H1 (cell line): ENCODE data around the gene PSD2. TPM values are rescaled to one million over a fixed set of nuclear protein-coding genes. Genes with fewer than 3 reads are reported as not detected.

Experiments
- CTCF ChIA-PET: fragments of 300-600 bp; sonication (Branson Sonifier 250); formaldehyde crosslinking; loops from one replicate; lab custom pipeline; 2021; ENCODE audit not compliant: partially characterized antibody; lab: Charles Lee
- POLR2A ChIA-PET: fragments of 300-600 bp; sonication (Branson Sonifier 250); formaldehyde crosslinking; loops from one replicate; lab custom pipeline; 2021; ENCODE audit warnings: inconsistent platforms; ENCODE audit not compliant: partially characterized antibody; lab: Charles Lee
- DNase-seq, 2 experiments: peaks; one replicate each; pipeline versions ENCODE4 v3.0.0 to v3.0.0-alpha.2; 2010 to 2022; ENCODE audit warnings: low spot score in 2 of 2, low read depth in 1 of 2, mixed read lengths in 1 of 2
- FAIRE-seq: peaks from 2 replicates; lab custom pipeline; 2011; peaks lifted over from hg19 to GRCh38; lab: Jason Lieb, UNC
- H2AFZ ChIP-seq: 2 replicates; pipeline ENCODE4 v1.8.1; 2012; ENCODE audit warnings: low read length, inconsistent platforms
- H2AK5ac ChIP-seq: 2 replicates; pipeline ENCODE4 v1.6.1; 2013; ENCODE audit warnings: low read depth, low read length
- H2BK120ac ChIP-seq: replicated peaks from 2 replicates; pipeline ENCODE3; 2013; ENCODE audit warnings: low read depth, low read length, inconsistent platforms
- H2BK12ac ChIP-seq: 2 replicates; pipeline ENCODE4 v1.6.1; 2013; ENCODE audit warnings: low read depth, low read length
- H2BK15ac ChIP-seq: 2 replicates; pipeline ENCODE4 v1.6.1; 2013; ENCODE audit warnings: low read length
- H2BK20ac ChIP-seq: 2 replicates; pipeline ENCODE4 v1.6.1; 2013; ENCODE audit warnings: low read length
- H2BK5ac ChIP-seq: 2 replicates; pipeline ENCODE4 v1.6.1; 2013; ENCODE audit warnings: low read depth, low read length
- H3K14ac ChIP-seq: 2 replicates; pipeline ENCODE4 v1.6.1; 2013; ENCODE audit warnings: inconsistent platforms; ENCODE audit not compliant: insufficient read length
- H3K18ac ChIP-seq: 2 replicates; pipeline ENCODE4 v1.6.1; 2013; ENCODE audit warnings: low read length; ENCODE audit errors: extremely low read depth
- H3K23ac ChIP-seq: 2 replicates; pipeline ENCODE4 v1.6.1; 2013; ENCODE audit warnings: inconsistent platforms; ENCODE audit not compliant: insufficient read length
- H3K23me2 ChIP-seq: 2 replicates; pipeline ENCODE4 v1.6.1; 2013; ENCODE audit warnings: low read depth, low read length
- H3K27ac ChIP-seq: 2 replicates; pipeline ENCODE4 v1.6.1; 2011; ENCODE audit warnings: low read depth, low read length, inconsistent platforms
- H3K27me3 ChIP-seq, 4 experiments: replicated peaks in 1 of 4; 1 replicate in 1 of 4; 2 replicates in 3 of 4; pipeline versions ENCODE4 v1.6.1 to v1.8.1; 2011 to 2013; ENCODE audit warnings: low read length in 3 of 4, mild to moderate bottlenecking in 3 of 4, inconsistent platforms in 2 of 4, mixed read lengths in 2 of 4, moderate library complexity in 1 of 4; ENCODE audit not compliant: control insufficient read depth in 3 of 4, insufficient read depth in 3 of 4; ENCODE audit errors: extremely low read depth in 1 of 4
- H3K36me3 ChIP-seq, 4 experiments: 2 replicates each; pipeline versions ENCODE4 v1.6.1 to v1.8.1; 2011 to 2013; ENCODE audit warnings: mild to moderate bottlenecking in 4 of 4, low read length in 3 of 4, moderate library complexity in 2 of 4, control low read depth in 1 of 4, inconsistent platforms in 1 of 4; ENCODE audit not compliant: insufficient read depth in 4 of 4, control insufficient read depth in 2 of 4
- H3K4ac ChIP-seq: replicated peaks from 2 replicates; pipeline ENCODE3; 2013; ENCODE audit warnings: low read length, low read depth, mixed read lengths, inconsistent platforms; ENCODE audit not compliant: insufficient read length
- H3K4me1 ChIP-seq, 4 experiments: replicated peaks in 1 of 4; 1 replicate in 1 of 4; 2 replicates in 3 of 4; pipeline versions ENCODE4 v1.6.1 to v1.8.1; 2011 to 2013; ENCODE audit warnings: low read length in 3 of 4, inconsistent platforms in 2 of 4, mixed read lengths in 1 of 4; ENCODE audit not compliant: insufficient read depth in 4 of 4, control insufficient read depth in 3 of 4
- H3K4me2 ChIP-seq, 2 experiments: 2 replicates each; pipeline versions ENCODE4 v1.6.1 to v1.8.1; 2011 to 2013; ENCODE audit warnings: low read depth in 2 of 2, low read length in 2 of 2, control low read depth in 1 of 2, inconsistent platforms in 1 of 2, mild to moderate bottlenecking in 1 of 2; ENCODE audit not compliant: insufficient read depth in 1 of 2
- H3K4me3 ChIP-seq, 4 experiments: fragments of 200-600, 300-600 bp in 1 of 4; sonication (generic), shearing (Covaris generic), sonication (Bioruptor Twin) in 1 of 4; 2 replicates each; pipeline versions ENCODE4 v1.5.1 to v1.8.1; 2011 to 2016; ENCODE audit warnings: low read length in 4 of 4, low read depth in 3 of 4, control low read depth in 2 of 4, inconsistent platforms in 2 of 4, mild to moderate bottlenecking in 2 of 4, mixed read lengths in 1 of 4, moderate library complexity in 1 of 4; ENCODE audit not compliant: insufficient read depth in 2 of 4; ENCODE audit errors: extremely low read depth in 1 of 4
- H3K56ac ChIP-seq: replicated peaks from 2 replicates; pipeline ENCODE3; 2013; ENCODE audit warnings: low read depth, mild to moderate bottlenecking, mixed read lengths, low read length, inconsistent platforms; ENCODE audit not compliant: insufficient read length
- H3K79me1 ChIP-seq: 2 replicates; pipeline ENCODE4 v1.6.1; 2013; ENCODE audit warnings: low read depth, low read length, control low read depth
- H3K79me2 ChIP-seq, 2 experiments: 2 replicates each; pipeline versions ENCODE4 v1.6.1 to v1.8.1; 2012 to 2013; ENCODE audit warnings: low read length in 2 of 2, mild to moderate bottlenecking in 2 of 2, inconsistent platforms in 1 of 2; ENCODE audit not compliant: insufficient read depth in 2 of 2, control insufficient read depth in 1 of 2
- H3K9ac ChIP-seq, 4 experiments: replicated peaks in 1 of 4; 1 replicate in 1 of 4; 2 replicates in 3 of 4; pipeline versions ENCODE4 v1.6.1 to v1.8.1; 2011 to 2013; ENCODE audit warnings: low read depth in 3 of 4, low read length in 3 of 4, control low read depth in 2 of 4, mild to moderate bottlenecking in 2 of 4, moderate library complexity in 2 of 4, inconsistent platforms in 1 of 4; ENCODE audit errors: extremely low read depth in 1 of 4
- H3K9me3 ChIP-seq, 2 experiments: 2 replicates each; pipeline versions ENCODE4 v1.6.1 to v1.8.1; 2012 to 2013; ENCODE audit warnings: mild to moderate bottlenecking in 2 of 2, moderate library complexity in 2 of 2, control low read depth in 1 of 2, inconsistent platforms in 1 of 2, low read depth in 1 of 2, low read length in 1 of 2, mixed read lengths in 1 of 2; ENCODE audit not compliant: insufficient read depth in 2 of 2
- H4K20me1 ChIP-seq, 2 experiments: replicated peaks in 1 of 2; 2 replicates each; pipeline versions ENCODE3 to v1.8.1; 2011 to 2013; ENCODE audit warnings: inconsistent platforms in 2 of 2, low read length in 2 of 2, mild to moderate bottlenecking in 1 of 2; ENCODE audit not compliant: insufficient read depth in 2 of 2, control insufficient read depth in 1 of 2
- H4K5ac ChIP-seq: 2 replicates; pipeline ENCODE4 v1.6.1; 2013; ENCODE audit warnings: low read length, low read depth, mixed read lengths, inconsistent platforms; ENCODE audit not compliant: insufficient read length
- H4K8ac ChIP-seq: 2 replicates; pipeline ENCODE4 v1.8.0; 2013; ENCODE audit warnings: mild to moderate bottlenecking, moderate library complexity, low read length, inconsistent platforms; ENCODE audit not compliant: insufficient read depth; ENCODE audit errors: extremely low read depth
- H4K91ac ChIP-seq: replicated peaks from 2 replicates; pipeline ENCODE3; 2013; ENCODE audit warnings: low read length, mixed read lengths, inconsistent platforms; ENCODE audit not compliant: insufficient read length
- CBX5 ChIP-seq: fragments of 300-800, 300-1000 bp; sonication (generic); IDR thresholded peaks from 2 replicates; pipeline ENCODE4 v1.7.1; 2016; ENCODE audit warnings: antibody characterized with exemption, low read length, low read depth
- E2F6 ChIP-seq: IDR thresholded peaks from 2 replicates; pipeline ENCODE4 v1.6.1; 2012; ENCODE audit warnings: inconsistent platforms
- EP300 ChIP-seq, 2 experiments: IDR thresholded peaks; 1 replicate in 1 of 2; 2 replicates in 1 of 2; pipeline ENCODE4 v1.6.1; 2011 to 2012; ENCODE audit warnings: low read depth in 2 of 2, low read length in 2 of 2, mild to moderate bottlenecking in 2 of 2, borderline replicate concordance in 1 of 2, inconsistent platforms in 1 of 2, moderate library complexity in 1 of 2
- NANOG ChIP-seq: IDR thresholded peaks from 2 replicates; pipeline ENCODE4 v1.6.1; 2011; ENCODE audit warnings: low read length, low read depth, mild to moderate bottlenecking, inconsistent platforms; ENCODE audit not compliant: insufficient read depth, poor library complexity, severe bottlenecking
- NRF1 ChIP-seq: IDR thresholded peaks from 2 replicates; pipeline ENCODE4 v1.6.1; 2011; ENCODE audit warnings: mild to moderate bottlenecking, low read depth, low read length, improper control_type of control experiment
- RAD21 ChIP-seq, 2 experiments: IDR thresholded peaks in 1 of 2; conservative IDR thresholded peaks in 1 of 2; 2 replicates each; pipeline ENCODE4 v1.6.1; 2011; ENCODE audit warnings: low read depth in 2 of 2, low read length in 2 of 2, improper control_type of control experiment in 1 of 2, inconsistent platforms in 1 of 2, mild to moderate bottlenecking in 1 of 2, moderate library complexity in 1 of 2
- SIN3A ChIP-seq, 2 experiments: IDR thresholded peaks in 1 of 2; conservative IDR thresholded peaks in 1 of 2; 2 replicates each; pipeline ENCODE4 v1.6.1; 2011 to 2012; ENCODE audit warnings: low read length in 2 of 2, improper control_type of control experiment in 1 of 2, low read depth in 1 of 2, mild to moderate bottlenecking in 1 of 2
- SP4 ChIP-seq: IDR thresholded peaks from 2 replicates; pipeline ENCODE4 v1.6.1; 2012; ENCODE audit warnings: low read length, inconsistent platforms
- SUZ12 ChIP-seq: fragments of 200-600 bp; sonication (generic); IDR thresholded peaks from 2 replicates; pipeline ENCODE4 v1.6.1; 2012; ENCODE audit warnings: mild to moderate bottlenecking, inconsistent platforms, low read length, moderate library complexity, mixed read lengths
- TAF7 ChIP-seq: optimal IDR thresholded peaks from 2 replicates; pipeline ENCODE3; 2011; ENCODE audit warnings: low read depth, mild to moderate bottlenecking, inconsistent platforms, low read length, moderate library complexity, borderline replicate concordance
- USF2 ChIP-seq: IDR thresholded peaks from 2 replicates; pipeline ENCODE4 v1.6.1; 2011; ENCODE audit warnings: low read length, improper control_type of control experiment
- WGBS, 2 experiments: shearing (Covaris generic) in 1 of 2; methylation state at CpG; one replicate each; pipeline versions ENCODE4 v1.1.6 to v1.1.7; 2013 to 2015; ENCODE audit warnings: low lambda C conversion rate in 2 of 2, mixed read lengths in 2 of 2, inconsistent platforms in 1 of 2, low coverage in 1 of 2, missing lambda C conversion rate in 1 of 2; ENCODE audit not compliant: insufficient replicate concordance in 2 of 2, insufficient coverage in 1 of 2, insufficient read length in 1 of 2; ENCODE audit errors: extremely low coverage in 1 of 2, missing lambda C conversion rate in 1 of 2; 5-methylcytosine and 5-hydroxymethylcytosine counted together
- polyA plus RNA-seq, 7 experiments: library from polyadenylated mRNA; depleted of rRNA in 3 of 7; stranded (reverse) in 5 of 7; unstranded in 2 of 7; fragments of >200 nt in 5 of 7; fragments of 200-250 nt in 2 of 7; gene quantifications; 1 replicate in 5 of 7; 2 replicates in 1 of 7; 4 replicates in 1 of 7; pipeline versions ENCODE4 v1.2.1 to v1.2.3, GENCODE V29; 2011 to 2013; ENCODE audit warnings: missing spikeins in 2 of 7, mixed read lengths in 2 of 7
- total RNA-seq: library from RNA; stranded (reverse); fragmentation: NEBNext Ultra II Directional; extraction: Animal tissue kit (Norgen Biotek cat#: 25700); gene quantifications from 2 replicates; pipeline ENCODE4 v1.2.1, GENCODE V29; 2021

Gene PSD2
- total and polyA plus RNA-seq, 2 of the 8 experiments (the other 6 are each of a cell fraction or from before 2014, with no cell fraction given): 0.06 to 0.14 TPM

- Histone ChIP-seq H4K91ac (no peak overlapping the region), H4K20me1 (peaks cover 0 to 4% of the 10 kb centered on the region in 2 experiments), H2BK15ac (no peak overlapping the region), H4K5ac (no peak overlapping the region), H2AK5ac (no peak overlapping the region), H3K4me1 (no peaks in the 10 kb centered on the region), H3K36me3 (no peaks in the 10 kb centered on the region), H2AFZ (no peak overlapping the region), H3K18ac (no peak overlapping the region), H3K79me2 (no peaks in the 10 kb centered on the region), H3K27ac (no peak overlapping the region), H4K8ac (no peak overlapping the region), H3K23ac (no peak overlapping the region), H3K23me2 (no peaks in the 10 kb centered on the region), H2BK120ac (no peak overlapping the region), H3K4ac (no peak overlapping the region), H3K79me1 (no peaks in the 10 kb centered on the region), H2BK5ac (no peak overlapping the region), H3K9ac (no peak overlapping the region), H2BK12ac (no peak overlapping the region), H3K4me3 (no peak overlapping the region), H3K9me3 (no peaks in the 10 kb centered on the region), H3K27me3 (peaks cover 0 to 9% (median 6%) of the 10 kb centered on the region in 4 experiments; a peak in 3 of 7 replicates), H3K4me2 (no peak overlapping the region), H2BK20ac (no peak overlapping the region), H3K14ac (no peak overlapping the region), H3K56ac (no peak overlapping the region)
- 89% methylated on average over 2 of the region's 2 CpGs; no CpG with 5 or more reads in 1 of the 2 experiments for WGBS, 2 experiments
- DNase-seq (no peak), FAIRE-seq (no peak)
- ChIA-PET POLR2A (no interaction called here), CTCF (interaction anchor here (0.7 to 9.2 kb wide), 6 partner anchors 16 to 342 kb away, joined by 3 to 68 read pairs (median 4); no protein-coding TSS in a partner anchor)
- no peak for TF ChIP-seq E2F6
- no peak for TF ChIP-seq CBX5
- TF ChIP-seq SUZ12: no peak
- TF ChIP-seq EP300 (IDR thresholded peaks at IDR 0.05; ENCODE audit: borderline replicate concordance in 1 of 2, low read depth in 2 of 2, low read length in 2 of 2): no peak
- TF ChIP-seq TAF7: no peak
- TF ChIP-seq SIN3A (conservative IDR thresholded peaks at IDR 0.05 in 1 of 2, IDR thresholded peaks at IDR 0.05 in 1 of 2; ENCODE audit: low read depth in 1 of 2, low read length in 2 of 2): no peak
- TF ChIP-seq USF2: no peak
- TF ChIP-seq SP4: no peak
- no peak for TF ChIP-seq NRF1
- TF ChIP-seq RAD21 (IDR thresholded peaks at IDR 0.05 in 1 of 2, conservative IDR thresholded peaks at IDR 0.05 in 1 of 2; ENCODE audit: low read depth in 2 of 2, low read length in 2 of 2): no peak
- TF ChIP-seq NANOG: no peak
Measured at GRCh38 chr5:139803978-139804377, 8.4 kb downstream of the PSD2 start.
